Liver (tissue), 3 donors: ENCODE results near the gene KCNIP4.

Experiments
- GABPA ChIP-seq, 2 donors: IDR thresholded peaks in 1 of 2; conservative IDR thresholded peaks in 1 of 2; 2 replicates each; pipeline ENCODE4 v1.6.1; 2016; ENCODE audit warnings: antibody characterized with exemption in 2 of 2, mild to moderate bottlenecking in 1 of 2, moderate library complexity in 1 of 2
- HNF4G ChIP-seq: IDR thresholded peaks from 2 replicates; pipeline ENCODE4 v1.6.1; 2016; ENCODE audit warnings: antibody characterized with exemption
- RXRA ChIP-seq, 2 donors: IDR thresholded peaks; 2 replicates each; pipeline ENCODE4 v1.6.1; 2017 to 2018; ENCODE audit warnings: antibody characterized with exemption in 2 of 2, mild to moderate bottlenecking in 1 of 2
- TAF1 ChIP-seq: conservative IDR thresholded peaks from 2 replicates; pipeline ENCODE4 v1.6.1; 2016; ENCODE audit warnings: antibody characterized with exemption, mild to moderate bottlenecking
- YY1 ChIP-seq: IDR thresholded peaks from 2 replicates; pipeline ENCODE4 v1.6.1; 2016; ENCODE audit warnings: antibody characterized with exemption, mild to moderate bottlenecking
- TF ChIP-seq, protein P1 (sequence below): fragments of 150-350 bp; IDR thresholded peaks from 2 replicates; pipeline ENCODE4 v1.5.1; 2017; ENCODE audit warnings: improper control_type of control experiment, low read depth, low read length; ENCODE audit not compliant: missing input control
- TF ChIP-seq, protein P2 (sequence below): IDR thresholded peaks from 2 replicates; pipeline ENCODE4 v1.6.1; 2016; ENCODE audit warnings: antibody characterized with exemption, mild to moderate bottlenecking
- TF ChIP-seq, protein P3 (sequence below): IDR thresholded peaks from 2 replicates; pipeline ENCODE4 v1.6.1; 2016; ENCODE audit warnings: antibody characterized with exemption
- TF ChIP-seq, protein P4 (sequence below): IDR thresholded peaks from 2 replicates; pipeline ENCODE4 v1.6.1; 2016; ENCODE audit warnings: antibody characterized with exemption
- donor health status: healthy.
- donor health status: healthy.

DNA sequence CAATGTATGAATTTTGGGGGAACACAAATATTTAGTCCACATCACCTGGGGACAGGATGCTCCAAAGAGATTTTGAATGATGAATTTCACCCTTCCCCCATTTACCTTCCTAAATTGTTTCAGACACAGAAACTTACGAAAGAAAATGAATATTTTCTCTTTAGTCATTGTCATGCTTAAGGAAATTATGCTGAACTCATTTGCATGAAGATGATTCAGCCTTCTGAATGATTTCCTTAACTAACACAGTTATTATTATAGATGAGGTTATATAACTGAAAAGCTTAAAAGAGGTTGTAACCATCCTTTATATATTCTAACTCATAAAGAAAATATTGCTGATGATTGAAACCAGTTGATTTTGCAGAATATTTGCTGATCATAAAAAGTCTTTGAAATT lies 61.1 kb downstream of the KCNIP4 start:
- TF ChIP-seq, protein P1, sequence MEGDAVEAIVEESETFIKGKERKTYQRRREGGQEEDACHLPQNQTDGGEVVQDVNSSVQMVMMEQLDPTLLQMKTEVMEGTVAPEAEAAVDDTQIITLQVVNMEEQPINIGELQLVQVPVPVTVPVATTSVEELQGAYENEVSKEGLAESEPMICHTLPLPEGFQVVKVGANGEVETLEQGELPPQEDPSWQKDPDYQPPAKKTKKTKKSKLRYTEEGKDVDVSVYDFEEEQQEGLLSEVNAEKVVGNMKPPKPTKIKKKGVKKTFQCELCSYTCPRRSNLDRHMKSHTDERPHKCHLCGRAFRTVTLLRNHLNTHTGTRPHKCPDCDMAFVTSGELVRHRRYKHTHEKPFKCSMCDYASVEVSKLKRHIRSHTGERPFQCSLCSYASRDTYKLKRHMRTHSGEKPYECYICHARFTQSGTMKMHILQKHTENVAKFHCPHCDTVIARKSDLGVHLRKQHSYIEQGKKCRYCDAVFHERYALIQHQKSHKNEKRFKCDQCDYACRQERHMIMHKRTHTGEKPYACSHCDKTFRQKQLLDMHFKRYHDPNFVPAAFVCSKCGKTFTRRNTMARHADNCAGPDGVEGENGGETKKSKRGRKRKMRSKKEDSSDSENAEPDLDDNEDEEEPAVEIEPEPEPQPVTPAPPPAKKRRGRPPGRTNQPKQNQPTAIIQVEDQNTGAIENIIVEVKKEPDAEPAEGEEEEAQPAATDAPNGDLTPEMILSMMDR = no peak
- no peak for TF ChIP-seq RXRA (IDR thresholded peaks at IDR 0.05)
- TF ChIP-seq, protein P2, sequence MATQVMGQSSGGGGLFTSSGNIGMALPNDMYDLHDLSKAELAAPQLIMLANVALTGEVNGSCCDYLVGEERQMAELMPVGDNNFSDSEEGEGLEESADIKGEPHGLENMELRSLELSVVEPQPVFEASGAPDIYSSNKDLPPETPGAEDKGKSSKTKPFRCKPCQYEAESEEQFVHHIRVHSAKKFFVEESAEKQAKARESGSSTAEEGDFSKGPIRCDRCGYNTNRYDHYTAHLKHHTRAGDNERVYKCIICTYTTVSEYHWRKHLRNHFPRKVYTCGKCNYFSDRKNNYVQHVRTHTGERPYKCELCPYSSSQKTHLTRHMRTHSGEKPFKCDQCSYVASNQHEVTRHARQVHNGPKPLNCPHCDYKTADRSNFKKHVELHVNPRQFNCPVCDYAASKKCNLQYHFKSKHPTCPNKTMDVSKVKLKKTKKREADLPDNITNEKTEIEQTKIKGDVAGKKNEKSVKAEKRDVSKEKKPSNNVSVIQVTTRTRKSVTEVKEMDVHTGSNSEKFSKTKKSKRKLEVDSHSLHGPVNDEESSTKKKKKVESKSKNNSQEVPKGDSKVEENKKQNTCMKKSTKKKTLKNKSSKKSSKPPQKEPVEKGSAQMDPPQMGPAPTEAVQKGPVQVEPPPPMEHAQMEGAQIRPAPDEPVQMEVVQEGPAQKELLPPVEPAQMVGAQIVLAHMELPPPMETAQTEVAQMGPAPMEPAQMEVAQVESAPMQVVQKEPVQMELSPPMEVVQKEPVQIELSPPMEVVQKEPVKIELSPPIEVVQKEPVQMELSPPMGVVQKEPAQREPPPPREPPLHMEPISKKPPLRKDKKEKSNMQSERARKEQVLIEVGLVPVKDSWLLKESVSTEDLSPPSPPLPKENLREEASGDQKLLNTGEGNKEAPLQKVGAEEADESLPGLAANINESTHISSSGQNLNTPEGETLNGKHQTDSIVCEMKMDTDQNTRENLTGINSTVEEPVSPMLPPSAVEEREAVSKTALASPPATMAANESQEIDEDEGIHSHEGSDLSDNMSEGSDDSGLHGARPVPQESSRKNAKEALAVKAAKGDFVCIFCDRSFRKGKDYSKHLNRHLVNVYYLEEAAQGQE = no peak
- TF ChIP-seq, protein P3, sequence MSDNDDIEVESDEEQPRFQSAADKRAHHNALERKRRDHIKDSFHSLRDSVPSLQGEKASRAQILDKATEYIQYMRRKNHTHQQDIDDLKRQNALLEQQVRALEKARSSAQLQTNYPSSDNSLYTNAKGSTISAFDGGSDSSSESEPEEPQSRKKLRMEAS = no peak
- no peak for TF ChIP-seq TAF1
- TF ChIP-seq GABPA (IDR thresholded peaks at IDR 0.05 in 1 of 2, conservative IDR thresholded peaks at IDR 0.05 in 1 of 2) = no peak
- TF ChIP-seq, protein P4, sequence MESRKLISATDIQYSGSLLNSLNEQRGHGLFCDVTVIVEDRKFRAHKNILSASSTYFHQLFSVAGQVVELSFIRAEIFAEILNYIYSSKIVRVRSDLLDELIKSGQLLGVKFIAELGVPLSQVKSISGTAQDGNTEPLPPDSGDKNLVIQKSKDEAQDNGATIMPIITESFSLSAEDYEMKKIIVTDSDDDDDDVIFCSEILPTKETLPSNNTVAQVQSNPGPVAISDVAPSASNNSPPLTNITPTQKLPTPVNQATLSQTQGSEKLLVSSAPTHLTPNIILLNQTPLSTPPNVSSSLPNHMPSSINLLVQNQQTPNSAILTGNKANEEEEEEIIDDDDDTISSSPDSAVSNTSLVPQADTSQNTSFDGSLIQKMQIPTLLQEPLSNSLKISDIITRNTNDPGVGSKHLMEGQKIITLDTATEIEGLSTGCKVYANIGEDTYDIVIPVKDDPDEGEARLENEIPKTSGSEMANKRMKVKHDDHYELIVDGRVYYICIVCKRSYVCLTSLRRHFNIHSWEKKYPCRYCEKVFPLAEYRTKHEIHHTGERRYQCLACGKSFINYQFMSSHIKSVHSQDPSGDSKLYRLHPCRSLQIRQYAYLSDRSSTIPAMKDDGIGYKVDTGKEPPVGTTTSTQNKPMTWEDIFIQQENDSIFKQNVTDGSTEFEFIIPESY = no peak
- no peak for TF ChIP-seq HNF4G
- no peak for TF ChIP-seq YY1
